Bronchial epithelial cell (primary cell): ENCODE measurements around the gene CNOT2. TPM values are rescaled to one million over a fixed set of nuclear protein-coding genes. Genes with fewer than 3 reads are reported as not detected.

Experiments
- DNase-seq: peaks from one replicate; pipeline ENCODE4 v3.0.0-alpha.2; 2010; ENCODE audit warnings: low read depth
- FAIRE-seq: peaks from 2 replicates; lab custom pipeline; 2011; peaks lifted over from hg19 to GRCh38; lab: Jason Lieb, UNC
- H3K27me3 ChIP-seq: 2 replicates; pipeline ENCODE4 v1.5.1; 2011; ENCODE audit warnings: low read length; ENCODE audit not compliant: control insufficient read depth, insufficient read depth
- H3K36me3 ChIP-seq: 2 replicates; pipeline ENCODE4 v1.5.1; 2011; ENCODE audit warnings: low read length; ENCODE audit not compliant: control insufficient read depth, insufficient read depth
- H3K4me3 ChIP-seq: 2 replicates; pipeline ENCODE4 v1.5.1; 2011; ENCODE audit warnings: mild to moderate bottlenecking, low read depth, low read length, control low read depth
- CTCF ChIP-seq: IDR thresholded peaks from 2 replicates; pipeline ENCODE4 v1.5.1; 2011; ENCODE audit warnings: mild to moderate bottlenecking, moderate library complexity, low read length, control low read depth, inconsistent platforms; ENCODE audit not compliant: insufficient read depth, severe bottlenecking
- total RNA-seq: library from RNA; depleted of rRNA; stranded (reverse); fragments of >200 nt; gene quantifications from 2 replicates; pipeline ENCODE4 v1.2.1, GENCODE V29; 2014

The CNOT2 gene
- total RNA-seq, 1 donor from 2014 or later = 116 TPM

GRCh38 chr12:70240673-70241072 is 2.6 kb upstream of the CNOT2 start:
- Histone ChIP-seq H3K36me3 (peaks cover 2% of the 10 kb centered on the region), H3K27me3 (no peaks in the 10 kb centered on the region), H3K4me3 (no peak overlapping the region)
- TF ChIP-seq CTCF = no peak
- DNase-seq (no peak), FAIRE-seq (no peak)

GRCh38 chr12:70241845-70242244 is 1.4 kb upstream of the CNOT2 start:
- Histone ChIP-seq H3K36me3 (peaks cover 2% of the 10 kb centered on the region), H3K4me3 (peak overlapping the region; percentile 89), H3K27me3 (no peaks in the 10 kb centered on the region)
- no peak for TF ChIP-seq CTCF
- DNase-seq (no peak), FAIRE-seq (no peak)

DNA sequence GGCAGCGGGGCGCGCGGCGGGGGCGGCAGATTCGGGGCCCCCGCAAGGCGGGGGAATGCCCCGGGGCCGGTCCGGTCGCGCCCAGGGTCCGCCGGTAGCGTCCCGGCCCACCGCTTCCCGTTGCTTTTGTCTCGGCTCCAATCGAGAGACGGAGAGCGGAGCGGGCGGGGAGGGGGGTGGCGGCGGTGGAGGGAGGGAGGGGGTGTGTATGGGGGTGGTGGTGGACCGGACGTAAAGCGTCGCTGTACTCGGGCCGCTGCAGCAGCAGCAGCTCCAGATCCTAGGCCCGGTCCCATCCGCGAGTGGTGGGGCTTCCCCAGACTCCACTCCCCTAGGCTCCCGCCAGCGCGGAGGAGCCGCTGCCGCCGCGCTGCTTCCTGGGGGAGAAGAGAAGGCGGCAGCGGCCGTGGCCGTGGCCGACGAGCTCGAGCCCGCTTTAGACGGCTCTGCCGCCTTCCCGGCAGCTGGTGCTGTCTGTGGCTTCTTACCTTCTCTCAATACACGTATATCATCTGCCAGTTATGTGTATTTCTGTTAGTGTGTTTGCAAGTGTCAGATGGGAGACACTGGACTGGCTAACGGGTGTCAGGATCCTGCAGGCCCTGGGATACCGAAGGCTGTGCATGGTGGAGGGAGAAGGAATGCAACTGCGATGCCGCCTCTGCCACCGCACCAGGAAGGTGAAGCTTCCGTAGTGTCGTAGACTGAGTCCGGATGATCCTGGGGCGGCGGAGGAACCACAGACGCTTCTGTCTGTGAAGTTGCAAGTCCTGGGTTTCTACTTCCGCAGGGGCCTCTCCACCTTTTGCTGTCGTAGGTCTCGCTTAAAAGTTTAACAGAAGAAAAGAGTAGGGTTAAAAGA is 508 bp downstream of the CNOT2 start:
- no peak for TF ChIP-seq CTCF
- no peaks in the 10 kb centered on the region for H3K27me3 ChIP-seq
- peak overlapping the region; percentile 89 for H3K4me3 ChIP-seq
- DNase-seq (peak; percentile 33), FAIRE-seq (no peak)
- H3K36me3 ChIP-seq = no peaks in the 10 kb centered on the region

- DNase-seq (no peak), FAIRE-seq (no peak)
- TF ChIP-seq CTCF = no peak
- Histone ChIP-seq H3K36me3 (no peaks in the 10 kb centered on the region), H3K4me3 (peak overlapping the region; percentile 89), H3K27me3 (no peaks in the 10 kb centered on the region)
Measured at GRCh38 chr12:70244409-70244808, 1.2 kb downstream of the CNOT2 start.

DNA sequence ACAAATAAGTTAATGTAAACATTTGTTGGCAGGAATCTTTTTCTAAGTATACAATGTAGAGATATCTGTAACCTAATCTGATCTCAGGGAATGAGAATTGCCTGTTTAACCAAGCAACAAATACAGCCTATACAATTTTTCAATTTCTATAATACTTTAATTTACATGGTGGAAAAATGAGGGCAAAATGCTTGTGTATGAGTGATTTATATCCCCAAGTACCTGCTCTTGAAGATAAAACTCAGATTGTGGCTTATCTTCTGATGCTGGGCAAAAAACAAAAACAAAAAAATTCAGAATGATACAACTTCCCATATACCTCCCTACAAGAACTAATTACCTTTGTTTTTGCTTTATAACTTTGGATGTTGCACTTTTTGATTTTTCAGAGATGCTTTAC is 2.2 kb downstream of the CNOT2 start:
- no peak for TF ChIP-seq CTCF
- no peaks in the 10 kb centered on the region for H3K27me3 ChIP-seq
- H3K4me3 ChIP-seq = no peak overlapping the region

More for the DNA sequence above, 2.2 kb downstream of the CNOT2 start:
- no peak for FAIRE-seq
- DNase-seq = no peak
- H3K36me3 ChIP-seq = no peaks in the 10 kb centered on the region
